PC-3 (cell line): Measurements from ENCODE around the gene QRICH1. TPM values are rescaled to one million over a fixed set of nuclear protein-coding genes. Genes with fewer than 3 reads are reported as not detected.

Experiments used
- ATAC-seq: fragments of 200-7000 bp; cut with Tn5 transposase; 2 replicates; pipeline ENCODE4 v1.9.1; 2020; ENCODE audit warnings: mild to moderate bottlenecking, moderate library complexity
- BruUV-seq: library from RNA; stranded (reverse); fragments of 400-500 nt; replicated peaks from 2 replicates; lab custom pipeline; 2021; lab: Mats Ljungman, UMichigan
- CTCF ChIA-PET: fragments of 300-600 bp; sonication (Branson Sonifier 250); formaldehyde crosslinking; loops from one replicate; lab custom pipeline; 2022; ENCODE audit warnings: antibody characterized with exemption; lab: Charles Lee
- POLR2A ChIA-PET: fragments of 300-600 bp; sonication (Branson Sonifier 250); formaldehyde crosslinking; loops from one replicate; lab custom pipeline; 2022; ENCODE audit warnings: antibody characterized with exemption; ENCODE audit not compliant: unreplicated experiment; lab: Charles Lee
- DNase-seq: peaks from one replicate; pipeline ENCODE4 v3.0.0-alpha.2; 2015
- H2AFZ ChIP-seq: fragments of 300-600 bp; sonication (generic); 2 replicates; pipeline ENCODE4 v1.6.0; 2016; ENCODE audit warnings: antibody characterized with exemption, low read length
- H3F3A ChIP-seq: fragments of 300-600 bp; sonication (generic); one replicate; pipeline ENCODE4 v1.6.0; 2017; ENCODE audit warnings: antibody characterized with exemption, low read length, control low read depth, mild to moderate bottlenecking; ENCODE audit not compliant: unreplicated experiment
- H3K27ac ChIP-seq: fragments of 300-600 bp; sonication (generic); 2 replicates; pipeline ENCODE4 v1.5.1; 2016; ENCODE audit warnings: mild to moderate bottlenecking, low read length
- H3K27me3 ChIP-seq: fragments of 300-600 bp; sonication (generic); 2 replicates; pipeline ENCODE4 v1.6.1; 2016; ENCODE audit warnings: low read length, mixed read lengths
- H3K36me3 ChIP-seq: fragments of 300-600 bp; sonication (generic); 2 replicates; pipeline ENCODE4 v1.6.1; 2016; ENCODE audit warnings: low read depth, mixed run types, low read length, mixed read lengths
- H3K4me1 ChIP-seq: fragments of 300-600 bp; sonication (generic); 2 replicates; pipeline ENCODE4 v1.5.1; 2016; ENCODE audit warnings: low read length; ENCODE audit not compliant: insufficient read depth
- H3K4me2 ChIP-seq: fragments of 300-600 bp; sonication (generic); 2 replicates; pipeline ENCODE4 v1.6.0; 2016; ENCODE audit warnings: low read length
- H3K4me3 ChIP-seq: fragments of 300-600 bp; sonication (generic); 2 replicates; pipeline ENCODE4 v1.5.1; 2016; ENCODE audit warnings: mild to moderate bottlenecking, low read length, mixed read lengths
- H3K79me2 ChIP-seq: fragments of 300-600 bp; sonication (generic); 2 replicates; pipeline ENCODE4 v1.6.1; 2017; ENCODE audit warnings: low read length, mixed read lengths
- H3K9ac ChIP-seq: fragments of 300-600 bp; sonication (generic); 2 replicates; pipeline ENCODE4 v1.6.0; 2016; ENCODE audit warnings: mild to moderate bottlenecking, low read length
- H3K9me2 ChIP-seq: fragments of 300-600 bp; sonication (generic); replicated peaks from 2 replicates; pipeline ENCODE4 v1.6.1; 2016; ENCODE audit warnings: mixed run types, low read length, mixed read lengths
- H3K9me3 ChIP-seq: fragments of 300-600 bp; sonication (generic); 2 replicates; pipeline ENCODE4 v1.6.1; 2016; ENCODE audit warnings: low read length, mixed read lengths
- H4K20me1 ChIP-seq: fragments of 300-600 bp; sonication (generic); 2 replicates; pipeline ENCODE4 v1.6.1; 2016; ENCODE audit warnings: low read length, mixed read lengths
- CTCF ChIP-seq: fragments of 300-600 bp; sonication (generic); conservative IDR thresholded peaks from 2 replicates; pipeline ENCODE4 v1.5.1; 2017; ENCODE audit warnings: antibody characterized with exemption, low read depth, mild to moderate bottlenecking, low read length
- EZH2 ChIP-seq: fragments of 300-600 bp; sonication (generic); IDR thresholded peaks from one replicate; pipeline ENCODE4 v1.6.1; 2017; ENCODE audit warnings: antibody characterized with exemption, mild to moderate bottlenecking, low read length; ENCODE audit not compliant: unreplicated experiment
- EZH2phosphoT487 ChIP-seq: fragments of 300-600 bp; sonication (generic); IDR thresholded peaks from 2 replicates; pipeline ENCODE4 v1.6.1; 2018; ENCODE audit warnings: mild to moderate bottlenecking, antibody characterized with exemption, low read length, borderline replicate concordance
- intact Hi-C: fragments of 100-400 bp; cut with micrococcal nuclease; formaldehyde crosslinking; loops from 2 replicates; pipeline ENCODE4 v1.9.0; 2023
- total RNA-seq: library from RNA; depleted of rRNA; stranded (reverse); fragments of >200 nt; gene quantifications from 2 replicates; pipeline ENCODE4 v1.2.3, GENCODE V29; 2014

QRICH1 gene
- total RNA-seq, 1 experiment from 2014 or later: 90.2 TPM

DNA sequence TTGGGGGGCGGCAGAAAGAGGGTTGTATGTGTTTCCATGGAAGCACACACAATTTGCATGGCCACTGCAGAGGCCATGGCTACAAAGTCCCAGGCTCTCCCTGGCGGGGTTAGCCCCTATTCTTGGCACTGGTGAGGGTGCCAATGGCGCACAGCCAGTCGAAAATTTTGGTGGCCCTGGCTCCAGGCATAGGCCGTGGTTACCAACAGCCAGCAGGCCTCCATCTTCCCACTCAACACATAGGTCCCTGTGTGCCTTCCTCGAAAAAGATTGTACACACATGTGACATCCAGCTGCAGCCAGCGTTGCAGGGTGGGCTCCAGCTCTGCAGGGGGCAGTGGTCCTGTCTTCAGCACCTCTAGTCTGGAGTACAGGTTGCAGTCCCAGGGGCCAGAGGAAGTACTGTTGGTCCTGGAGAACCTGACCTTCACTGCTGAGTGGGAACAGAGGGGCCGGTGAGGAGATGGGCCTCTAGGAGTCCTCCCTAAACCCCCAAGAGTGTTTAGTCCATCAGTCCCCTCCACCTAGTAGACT, 96.7 kb downstream of the QRICH1 start:
- intact Hi-C loops: no loop called here

GRCh38 chr3:48996640-48997039, 97.2 kb downstream of the QRICH1 start:
- no peak overlapping the region for H3K4me3 ChIP-seq
- intact Hi-C loops: no loop called here
- no peak overlapping the region for H3K27ac ChIP-seq
- DNase-seq: no peak
- ChIA-PET POLR2A (no interaction called here), CTCF (no interaction called here)
- no peak for ATAC-seq
- BruUV-seq: no TSS peak
- no peak for TF ChIP-seq EZH2phosphoT487
- TF ChIP-seq CTCF: no peak
- TF ChIP-seq EZH2: no peak
- H4K20me1 ChIP-seq: no peaks in the 10 kb centered on the region
- no peaks in the 10 kb centered on the region for H3K9me3 ChIP-seq
- no peaks in the 10 kb centered on the region for H3F3A ChIP-seq
- H3K79me2 ChIP-seq: peaks cover 25% of the 10 kb centered on the region
- H3K4me1 ChIP-seq: peaks cover 6% of the 10 kb centered on the region; the same call in 1 of the 2 replicates
- H3K36me3 ChIP-seq: no peaks in the 10 kb centered on the region
- H3K9ac ChIP-seq: no peak overlapping the region
- H3K27me3 ChIP-seq: no peaks in the 10 kb centered on the region
- no peak overlapping the region for H3K4me2 ChIP-seq
- no peak overlapping the region for H2AFZ ChIP-seq
- no peaks in the 10 kb centered on the region for H3K9me2 ChIP-seq

More for the DNA sequence above, 96.7 kb downstream of the QRICH1 start:
- CTCF ChIA-PET: no interaction called here
- POLR2A ChIA-PET: no interaction called here
- no peaks in the 10 kb centered on the region for H3K9me2 ChIP-seq
- H3K36me3 ChIP-seq: no peaks in the 10 kb centered on the region
- H3K79me2 ChIP-seq: peaks cover 20% of the 10 kb centered on the region
- TF ChIP-seq EZH2: no peak
- no peak for TF ChIP-seq EZH2phosphoT487
- no peak for TF ChIP-seq CTCF
- no peak for ATAC-seq
- no peaks in the 10 kb centered on the region for H3K27me3 ChIP-seq
- no peaks in the 10 kb centered on the region for H3K9me3 ChIP-seq
- H3K4me2 ChIP-seq: no peak overlapping the region
- H3K4me3 ChIP-seq: no peak overlapping the region
- peaks cover 1% of the 10 kb centered on the region; the same call in 1 of the 2 replicates for H3K4me1 ChIP-seq
- no peak overlapping the region for H3K9ac ChIP-seq
- H2AFZ ChIP-seq: no peak overlapping the region
- no peaks in the 10 kb centered on the region for H3F3A ChIP-seq
- no TSS peak for BruUV-seq
- no peaks in the 10 kb centered on the region for H4K20me1 ChIP-seq
- no peak overlapping the region for H3K27ac ChIP-seq
- DNase-seq: no peak

GRCh38 chr3:48993834-48994233, 100.0 kb downstream of the QRICH1 start:
- no peak overlapping the region for H3K27ac ChIP-seq
- ATAC-seq: no peak
- no peak overlapping the region for H3K9ac ChIP-seq
- H3K9me3 ChIP-seq: no peaks in the 10 kb centered on the region
- H3K27me3 ChIP-seq: no peaks in the 10 kb centered on the region
- no peaks in the 10 kb centered on the region for H3K36me3 ChIP-seq
- no peak for DNase-seq
- H3K79me2 ChIP-seq: peaks cover 48% of the 10 kb centered on the region
- ChIA-PET POLR2A (no interaction called here), CTCF (no interaction called here)
- TF ChIP-seq EZH2 (no peak), CTCF (no peak), EZH2phosphoT487 (no peak)
- no peak overlapping the region for H3K4me2 ChIP-seq
- BruUV-seq: no TSS peak
- no peaks in the 10 kb centered on the region for H4K20me1 ChIP-seq
- H3K4me1 ChIP-seq: peaks cover 22% of the 10 kb centered on the region
- H2AFZ ChIP-seq: no peak overlapping the region
- intact Hi-C loops: no loop called here
- no peaks in the 10 kb centered on the region for H3F3A ChIP-seq
- no peak overlapping the region for H3K4me3 ChIP-seq
- no peaks in the 10 kb centered on the region for H3K9me2 ChIP-seq
